Endothelial cell (in vitro differentiated cells): ENCODE data around the gene COX4I2. TPM values are rescaled to one million over a fixed set of nuclear protein-coding genes. Genes with fewer than 3 reads are reported as not detected.

Experiments used
- microRNA-seq: library from miRNA; unstranded; fragments of <30 nt; microRNA quantifications from one replicate; pipeline ENCODE4, GENCODE V29; 2020; ENCODE audit not compliant: unreplicated experiment
- total RNA-seq: library from RNA; stranded (reverse); fragmentation: NEBNext Ultra II Directional; extraction: Animal tissue kit (Norgen Biotek cat#: 25700); gene quantifications from one replicate; pipeline ENCODE4 v1.2.1, GENCODE V29; 2021; ENCODE audit not compliant: unreplicated experiment

Gene COX4I2
- total RNA-seq, 1 donor from 2014 or later, result not detected

Small RNAs within 50 kb of the gene (microRNA-seq; reads per million reads assigned to microRNA genes)
- 0.63 reads per million for gene MIR3193

Other genes starting within 250 kb of the COX4I2 start
- not detected for gene DEFB119, start 247.3 kb upstream of the COX4I2 start, total RNA-seq
- not detected for gene DEFB121, start 231.7 kb upstream of the COX4I2 start, total RNA-seq
- not detected for gene DEFB123, start 197.3 kb upstream of the COX4I2 start, total RNA-seq
- gene DEFB124, start 162.8 kb upstream of the COX4I2 start, total RNA-seq, result not detected
- not detected for gene REM1, start 162.6 kb upstream of the COX4I2 start, total RNA-seq
- 153 TPM for gene HM13, start 123.5 kb upstream of the COX4I2 start, total RNA-seq
- 85.2 TPM for gene ID1, start 32.6 kb upstream of the COX4I2 start, total RNA-seq
- gene BCL2L1, start 85.0 kb downstream of the COX4I2 start, total RNA-seq, result 52.9 TPM
- gene TPX2, start 101.4 kb downstream of the COX4I2 start, total RNA-seq, result 27.2 TPM
- gene MYLK2, start 181.4 kb downstream of the COX4I2 start, total RNA-seq, result 1.7 TPM
- gene FOXS1, start 207.7 kb downstream of the COX4I2 start, total RNA-seq, result 9.6 TPM
- 2.1 TPM for gene DUSP15, start 232.6 kb downstream of the COX4I2 start, total RNA-seq
- gene TTLL9, start 232.7 kb downstream of the COX4I2 start, total RNA-seq, result 0.46 TPM